SK-N-SH (cell line): Measurements from ENCODE around the gene PITPNM3.

Experiments
- CHD2 ChIP-seq: fragments of 150-350 bp; IDR thresholded peaks from 2 replicates; pipeline ENCODE4 v1.6.1; 2018; ENCODE audit warnings: low read length; ENCODE audit not compliant: partially characterized antibody
- CTCF ChIP-seq: fragments of 200-600 bp; sonication (generic); IDR thresholded peaks from 2 replicates; pipeline ENCODE4 v1.6.1; 2017; ENCODE audit warnings: antibody characterized with exemption, mild to moderate bottlenecking, moderate library complexity
- EP300 ChIP-seq, 2 experiments: IDR thresholded peaks; 2 replicates each; pipeline versions ENCODE4 v1.4.0 to v1.6.1; 2012; ENCODE audit warnings: borderline replicate concordance in 1 of 2, low read depth in 1 of 2, low read length in 1 of 2
- EZH2phosphoT487 ChIP-seq: fragments of 200-600 bp; sonication (generic); IDR thresholded peaks from 2 replicates; pipeline ENCODE4 v1.6.1; 2017; ENCODE audit warnings: low read depth, mixed run types, mild to moderate bottlenecking, antibody characterized with exemption, moderate library complexity, borderline replicate concordance
- GATA2 ChIP-seq: sonication (generic); formaldehyde crosslinking; IDR thresholded peaks from 2 replicates; pipeline ENCODE4 v1.5.0; 2020; ENCODE audit warnings: mild to moderate bottlenecking, missing genetic modification reagents
- JUND ChIP-seq: IDR thresholded peaks from 2 replicates; pipeline ENCODE4 v1.4.0; 2012
- MAX ChIP-seq: IDR thresholded peaks from 2 replicates; pipeline ENCODE4 v1.4.0; 2012; ENCODE audit warnings: low read depth
- POLR2AphosphoS5 ChIP-seq: IDR thresholded peaks from 2 replicates; pipeline ENCODE4 v1.6.1; 2012; ENCODE audit warnings: low read depth, low read length
- REST ChIP-seq: IDR thresholded peaks from 2 replicates; pipeline ENCODE4 v1.6.1; 2012; ENCODE audit warnings: mild to moderate bottlenecking, low read depth, low read length, moderate library complexity
- SIN3A ChIP-seq: IDR thresholded peaks from 2 replicates; pipeline ENCODE4 v1.6.1; 2012; ENCODE audit warnings: low read depth, mild to moderate bottlenecking, low read length, moderate library complexity, borderline replicate concordance
- SMC3 ChIP-seq: IDR thresholded peaks from 2 replicates; pipeline ENCODE4 v1.6.1; 2012; ENCODE audit warnings: low read depth, low read length, improper control_type of control experiment
- TAF1 ChIP-seq: IDR thresholded peaks from 2 replicates; pipeline ENCODE4 v1.6.1; 2012; ENCODE audit warnings: low read depth, mild to moderate bottlenecking, low read length, moderate library complexity, borderline replicate concordance
- TEAD4 ChIP-seq: IDR thresholded peaks from 2 replicates; pipeline ENCODE4 v1.4.0; 2012; ENCODE audit warnings: mild to moderate bottlenecking, borderline replicate concordance; ENCODE audit not compliant: insufficient read depth
- USF2 ChIP-seq: fragments of 150-350 bp; IDR thresholded peaks from 2 replicates; pipeline ENCODE4 v1.6.1; 2017; ENCODE audit warnings: antibody characterized with exemption, low read length, low read depth, borderline replicate concordance

- TF ChIP-seq GATA2 (CRISPR knock-in tag), result no peak
- TF ChIP-seq CTCF, result no peak
- TF ChIP-seq EP300 (IDR thresholded peaks at IDR 0.05; ENCODE audit: borderline replicate concordance in 1 of 2, low read depth in 1 of 2, low read length in 1 of 2), result no peak
- no peak for TF ChIP-seq TAF1
- no peak for TF ChIP-seq USF2
- TF ChIP-seq SMC3, result no peak
- TF ChIP-seq JUND, result no peak
- TF ChIP-seq TEAD4, result no peak
- no peak for TF ChIP-seq POLR2AphosphoS5
- no peak for TF ChIP-seq REST
- TF ChIP-seq SIN3A, result no peak
- no peak for TF ChIP-seq MAX
- TF ChIP-seq CHD2, result no peak
- no peak for TF ChIP-seq EZH2phosphoT487
Measured at GRCh38 chr17:6560496-6560895, 4.1 kb upstream of the PITPNM3 start.
